Progenitor cell of endocrine pancreas (in vitro differentiated cells): ENCODE data around the gene HSD17B8. TPM values are rescaled to one million over a fixed set of nuclear protein-coding genes. Genes with fewer than 3 reads are reported as not detected.

Experiments used
- DNase-seq: peaks from one replicate; pipeline ENCODE4 v3.0.0; 2021; ENCODE audit warnings: low spot score; ENCODE audit not compliant: unreplicated experiment
- H3K27ac Mint-ChIP-seq: 2 replicates; pipeline ENCODE4 v1.8.0; 2021; ENCODE audit warnings: mild to moderate bottlenecking, moderate library complexity, mixed read lengths
- H3K27me3 Mint-ChIP-seq: 2 replicates; pipeline ENCODE4 v1.8.0; 2021; ENCODE audit warnings: mixed read lengths
- H3K36me3 Mint-ChIP-seq: 2 replicates; pipeline ENCODE4 v1.8.0; 2022; ENCODE audit warnings: mixed read lengths; ENCODE audit not compliant: insufficient read depth
- H3K4me1 Mint-ChIP-seq: 2 replicates; pipeline ENCODE4 v1.8.0; 2021; ENCODE audit warnings: low read depth, mixed read lengths
- H3K4me3 Mint-ChIP-seq: 2 replicates; pipeline ENCODE4 v1.8.0; 2021; ENCODE audit warnings: low read depth, mild to moderate bottlenecking, moderate library complexity, mixed read lengths
- H3K9me3 Mint-ChIP-seq: 2 replicates; pipeline ENCODE4 v1.8.0; 2021; ENCODE audit warnings: low read depth, mixed read lengths
- total RNA-seq: library from RNA; stranded (reverse); gene quantifications from 2 replicates; pipeline ENCODE4 v1.2.1, GENCODE V29; 2021
- TF ChIP-seq, protein P1 (sequence below): fragments of 200-600 bp; sonication (generic); IDR thresholded peaks from one replicate; pipeline ENCODE4 v1.5.0; 2021; ENCODE audit warnings: antibody characterized with exemption, mild to moderate bottlenecking; ENCODE audit not compliant: unreplicated experiment

HSD17B8 gene
- total RNA-seq, 1 donor from 2014 or later: 9.2 TPM

DNA sequence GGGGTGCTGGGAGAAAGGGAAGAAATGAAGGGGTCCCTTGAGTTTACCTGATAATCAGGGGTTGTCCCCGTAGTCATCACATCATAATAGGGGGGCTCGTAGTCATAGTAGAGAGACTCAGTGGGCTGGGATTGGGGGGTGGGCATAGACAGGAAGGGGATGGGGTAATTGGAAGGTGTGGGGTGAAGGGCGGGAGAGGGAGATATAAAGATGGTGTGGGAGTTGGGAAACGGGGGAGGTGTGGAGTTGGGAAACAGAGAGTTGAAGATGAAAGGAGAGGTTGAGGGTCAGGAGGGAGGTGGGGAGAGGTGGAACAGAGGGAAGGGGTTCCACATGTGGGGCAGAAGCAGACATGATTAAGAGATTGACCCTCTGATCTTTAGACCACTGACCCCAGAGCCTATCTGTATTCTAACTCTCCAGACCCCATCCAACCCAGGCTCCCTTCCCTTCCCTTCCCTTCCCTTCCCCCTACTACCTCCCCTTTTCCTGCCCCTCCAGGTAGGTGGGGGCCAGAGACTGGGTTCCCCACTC lies 18.7 kb upstream of the HSD17B8 start:
- Mint-ChIP-seq H3K27me3 (peaks cover 28% of the 10 kb centered on the region), H3K27ac (no peak overlapping the region), H3K4me3 (no peak overlapping the region), H3K9me3 (peaks cover 3% of the 10 kb centered on the region), H3K4me1 (peaks cover 2% of the 10 kb centered on the region), H3K36me3 (no peaks in the 10 kb centered on the region)
- TF ChIP-seq, protein P1, sequence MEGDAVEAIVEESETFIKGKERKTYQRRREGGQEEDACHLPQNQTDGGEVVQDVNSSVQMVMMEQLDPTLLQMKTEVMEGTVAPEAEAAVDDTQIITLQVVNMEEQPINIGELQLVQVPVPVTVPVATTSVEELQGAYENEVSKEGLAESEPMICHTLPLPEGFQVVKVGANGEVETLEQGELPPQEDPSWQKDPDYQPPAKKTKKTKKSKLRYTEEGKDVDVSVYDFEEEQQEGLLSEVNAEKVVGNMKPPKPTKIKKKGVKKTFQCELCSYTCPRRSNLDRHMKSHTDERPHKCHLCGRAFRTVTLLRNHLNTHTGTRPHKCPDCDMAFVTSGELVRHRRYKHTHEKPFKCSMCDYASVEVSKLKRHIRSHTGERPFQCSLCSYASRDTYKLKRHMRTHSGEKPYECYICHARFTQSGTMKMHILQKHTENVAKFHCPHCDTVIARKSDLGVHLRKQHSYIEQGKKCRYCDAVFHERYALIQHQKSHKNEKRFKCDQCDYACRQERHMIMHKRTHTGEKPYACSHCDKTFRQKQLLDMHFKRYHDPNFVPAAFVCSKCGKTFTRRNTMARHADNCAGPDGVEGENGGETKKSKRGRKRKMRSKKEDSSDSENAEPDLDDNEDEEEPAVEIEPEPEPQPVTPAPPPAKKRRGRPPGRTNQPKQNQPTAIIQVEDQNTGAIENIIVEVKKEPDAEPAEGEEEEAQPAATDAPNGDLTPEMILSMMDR: no peak
- DNase-seq: no peak

DNA sequence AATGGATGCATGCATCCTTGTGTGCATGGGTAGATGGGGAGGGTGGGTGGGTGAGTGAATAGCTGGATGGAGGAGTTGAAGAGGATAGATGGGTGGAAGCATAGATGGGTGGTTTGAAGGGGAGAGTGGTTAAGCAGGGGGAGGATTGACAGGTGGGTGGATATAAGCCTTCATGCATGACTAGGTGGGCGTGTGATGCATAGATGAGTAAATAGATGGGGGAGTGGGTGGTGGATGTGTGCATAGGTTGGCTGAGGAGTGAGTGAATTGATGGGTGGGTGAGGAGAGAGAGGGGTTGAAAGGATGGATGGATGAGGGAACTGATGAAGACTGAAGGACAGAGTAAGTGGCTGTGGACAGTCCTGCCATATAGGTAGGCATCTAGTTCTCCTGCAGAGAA lies 16.6 kb upstream of the HSD17B8 start:
- H3K36me3 Mint-ChIP-seq: no peaks in the 10 kb centered on the region

DNA sequence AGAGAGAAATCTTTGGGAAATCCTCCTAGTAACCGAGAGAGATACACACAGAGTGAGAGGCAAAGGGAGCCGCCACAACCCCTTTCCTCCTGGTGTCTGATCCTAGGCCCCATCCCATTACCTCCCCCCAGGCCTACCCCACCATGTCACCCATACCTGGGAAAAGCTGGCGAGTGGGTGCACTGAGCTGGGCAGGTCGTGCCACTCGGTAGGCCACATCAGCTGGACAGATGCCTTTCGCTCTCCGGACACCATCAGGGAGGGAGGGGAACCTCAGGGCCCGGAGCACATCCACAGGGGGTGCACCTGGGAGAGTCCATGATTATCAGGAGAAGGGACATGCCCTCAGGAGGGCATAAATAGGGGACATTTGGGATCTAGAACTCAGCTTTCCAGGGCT lies 15.3 kb upstream of the HSD17B8 start:
- H3K27me3 Mint-ChIP-seq: peaks cover 47% of the 10 kb centered on the region
- no peaks in the 10 kb centered on the region for H3K36me3 Mint-ChIP-seq

More for the DNA sequence above, 16.6 kb upstream of the HSD17B8 start:
- Mint-ChIP-seq H3K4me3 (no peak overlapping the region), H3K27ac (no peak overlapping the region), H3K9me3 (peaks cover 3% of the 10 kb centered on the region), H3K27me3 (peaks cover 45% of the 10 kb centered on the region), H3K4me1 (peaks cover 9% of the 10 kb centered on the region)
- DNase-seq: no peak
- TF ChIP-seq, protein P1: no peak

DNA sequence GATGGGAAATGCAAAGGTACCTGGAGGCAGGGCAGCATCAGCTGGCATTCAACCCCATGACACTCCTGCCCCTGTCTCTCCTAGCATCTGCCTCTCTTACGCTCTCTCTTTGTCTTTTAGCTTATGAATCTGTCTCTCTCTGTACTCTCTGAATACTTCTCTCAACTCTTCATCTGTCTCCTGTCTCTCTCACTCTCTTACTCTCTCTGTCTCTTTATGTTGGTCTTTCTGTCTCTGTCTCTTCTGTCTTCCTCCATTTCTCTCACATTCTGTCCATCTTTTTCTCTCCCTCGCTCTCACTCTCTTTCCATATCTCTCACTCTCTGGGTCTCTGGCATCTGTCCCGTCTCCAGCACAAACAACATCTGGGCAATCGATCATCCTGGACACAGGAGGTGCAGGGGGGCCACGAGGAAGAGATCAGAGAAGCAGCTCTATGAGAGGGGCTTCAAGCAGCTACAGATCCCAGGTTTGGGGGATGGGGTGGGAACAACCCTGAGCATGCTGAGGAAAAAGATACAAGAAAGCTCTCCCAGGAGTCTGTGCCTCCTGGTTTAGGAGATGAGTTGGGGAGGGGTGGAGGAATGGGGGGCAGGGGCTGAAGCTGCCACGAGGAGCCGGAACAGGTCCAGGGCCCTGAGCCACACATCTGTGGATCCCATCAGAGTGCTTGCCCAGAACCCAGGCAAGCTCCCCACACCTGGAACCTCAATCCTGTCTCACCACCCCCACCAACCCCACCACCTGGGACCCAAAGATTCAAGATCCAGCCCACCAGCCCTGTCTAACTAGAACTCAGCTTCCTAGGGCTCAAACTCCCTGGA lies 14.6 kb upstream of the HSD17B8 start:
- H3K27ac Mint-ChIP-seq: no peak overlapping the region

More for the DNA sequence above, 15.3 kb upstream of the HSD17B8 start:
- TF ChIP-seq, protein P1: no peak
- Mint-ChIP-seq H3K9me3 (no peaks in the 10 kb centered on the region), H3K4me3 (no peak overlapping the region), H3K4me1 (peaks cover 10% of the 10 kb centered on the region), H3K27ac (no peak overlapping the region)
- DNase-seq: no peak

DNA sequence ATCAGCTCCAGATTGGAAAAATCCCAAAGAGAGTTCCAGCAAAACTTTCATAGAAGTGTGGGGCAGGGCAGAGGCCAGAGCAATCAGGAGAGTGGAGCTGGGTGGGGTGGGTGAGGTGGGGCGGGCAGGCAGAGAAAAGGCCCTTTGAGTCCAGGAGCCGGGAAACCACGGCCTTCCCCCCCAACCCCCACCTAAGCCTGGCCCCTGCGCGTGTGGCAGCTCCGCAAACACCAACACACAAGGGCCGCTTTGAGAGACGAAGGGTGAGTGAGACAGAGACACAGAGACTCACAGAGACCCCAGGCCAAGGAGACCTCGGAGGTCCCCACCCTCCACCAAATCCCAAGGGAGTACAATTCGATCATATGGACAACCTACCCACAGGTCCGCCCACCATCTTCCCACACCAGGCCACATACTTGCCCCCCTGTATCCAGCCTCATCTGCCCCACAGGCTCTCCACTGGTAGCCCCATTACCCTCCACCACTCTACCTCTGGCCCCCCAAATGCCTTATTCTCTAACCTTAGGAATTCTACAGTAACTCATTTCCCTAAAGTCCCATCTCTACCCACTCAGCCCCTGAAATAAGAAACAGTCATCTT lies 13.8 kb upstream of the HSD17B8 start:
- H3K36me3 Mint-ChIP-seq: peaks cover 11% of the 10 kb centered on the region
- no peak overlapping the region for H3K4me3 Mint-ChIP-seq
- peaks cover 41% of the 10 kb centered on the region for H3K27me3 Mint-ChIP-seq
- no peaks in the 10 kb centered on the region for H3K9me3 Mint-ChIP-seq
- TF ChIP-seq, protein P1: no peak
- H3K27ac Mint-ChIP-seq: no peak overlapping the region
- H3K4me1 Mint-ChIP-seq: peaks cover 10% of the 10 kb centered on the region
- no peak for DNase-seq

More for the DNA sequence above, 14.6 kb upstream of the HSD17B8 start:
- H3K36me3 Mint-ChIP-seq: peaks cover 4% of the 10 kb centered on the region
- peaks cover 42% of the 10 kb centered on the region for H3K27me3 Mint-ChIP-seq
- DNase-seq: no peak
- TF ChIP-seq, protein P1: no peak
- peaks cover 10% of the 10 kb centered on the region for H3K4me1 Mint-ChIP-seq
- H3K4me3 Mint-ChIP-seq: no peak overlapping the region
- H3K9me3 Mint-ChIP-seq: no peaks in the 10 kb centered on the region
